ENCODE data around the gene GOLGA3.
"Not testable (repeated sequence)": the region's sequence is repeated elsewhere in the genome, so short reads cannot be mapped to it uniquely, and the experiment has no call there.

GOLGA3 gene

GRCh38 chr12:132828706-132829534 is at the start of gene GOLGA3:
Gene GOLGA3 (minus strand): TSS chr12:132828869. CDS start chr12:132822128, 6,741 bp downstream.
- DNase-seq (ENCODE audit: low read depth): peak; percentile 95

GRCh38 chr12:132874620-132875019 is 46.0 kb upstream of the GOLGA3 start:
- not testable (repeated sequence) for DNase-seq (ENCODE audit: low read depth)

GRCh38 chr12:132874175-132874574 is 45.5 kb upstream of the GOLGA3 start:
- DNase-seq (ENCODE audit: low read depth): no peak

- no peak for DNase-seq (ENCODE audit: low read depth)
These were observed 45.1 kb upstream of the GOLGA3 start for GRCh38 chr12:132873724-132874123.

DNA sequence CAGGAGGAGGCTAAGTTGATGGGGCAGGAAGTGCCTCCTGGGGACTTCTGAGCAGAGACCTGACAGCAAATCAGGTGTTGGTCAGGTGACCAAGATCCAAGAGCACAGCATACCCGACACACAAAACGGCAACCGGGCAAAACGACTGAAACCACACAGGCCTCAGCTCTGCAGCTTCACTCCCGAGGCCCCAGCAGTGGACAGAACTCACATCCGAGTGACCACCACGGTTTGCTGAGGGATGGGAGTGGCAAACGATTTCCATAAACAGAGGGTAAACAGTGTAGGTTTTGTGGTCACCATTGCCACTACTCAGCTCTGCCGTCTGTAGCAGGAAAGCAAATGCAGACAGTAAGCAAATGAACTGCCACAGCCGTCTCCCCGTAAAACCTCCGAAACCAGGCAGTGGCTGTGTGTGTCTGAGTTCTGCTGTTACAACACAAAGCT is 44.3 kb upstream of the GOLGA3 start:
- no peak for DNase-seq (ENCODE audit: low read depth)

- no peak for DNase-seq (ENCODE audit: low read depth)
These were observed 43.6 kb upstream of the GOLGA3 start for GRCh38 chr12:132872073-132872855.

DNA sequence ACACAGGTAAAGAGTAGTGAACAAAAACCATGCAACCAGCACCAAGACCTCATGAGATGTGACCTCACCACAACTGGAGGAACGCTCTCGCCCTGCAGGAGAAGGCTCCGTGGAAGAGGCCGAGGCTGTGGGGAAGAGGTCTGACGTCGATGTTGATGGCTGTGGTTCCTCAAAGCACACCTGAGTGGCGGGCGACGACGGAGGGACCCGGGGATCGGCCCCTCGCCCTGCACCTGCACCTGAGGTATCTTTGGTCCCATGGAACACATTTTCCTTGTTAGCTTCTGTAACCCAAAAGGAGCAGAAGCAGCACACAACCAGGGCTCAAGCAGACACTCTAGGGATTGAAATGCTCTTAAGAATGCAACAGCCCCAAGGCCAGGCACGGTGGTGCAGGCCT is 40.9 kb upstream of the GOLGA3 start:
- no peak for DNase-seq (ENCODE audit: low read depth)

- DNase-seq (ENCODE audit: low read depth): no peak
These were observed 37.7 kb upstream of the GOLGA3 start for GRCh38 chr12:132866251-132866828.

GRCh38 chr12:132861558-132861957 is 32.9 kb upstream of the GOLGA3 start:
- no peak for DNase-seq (ENCODE audit: low read depth)

- no peak for DNase-seq (ENCODE audit: low read depth)
These were observed 30.1 kb upstream of the GOLGA3 start for GRCh38 chr12:132858718-132859266.

DNA sequence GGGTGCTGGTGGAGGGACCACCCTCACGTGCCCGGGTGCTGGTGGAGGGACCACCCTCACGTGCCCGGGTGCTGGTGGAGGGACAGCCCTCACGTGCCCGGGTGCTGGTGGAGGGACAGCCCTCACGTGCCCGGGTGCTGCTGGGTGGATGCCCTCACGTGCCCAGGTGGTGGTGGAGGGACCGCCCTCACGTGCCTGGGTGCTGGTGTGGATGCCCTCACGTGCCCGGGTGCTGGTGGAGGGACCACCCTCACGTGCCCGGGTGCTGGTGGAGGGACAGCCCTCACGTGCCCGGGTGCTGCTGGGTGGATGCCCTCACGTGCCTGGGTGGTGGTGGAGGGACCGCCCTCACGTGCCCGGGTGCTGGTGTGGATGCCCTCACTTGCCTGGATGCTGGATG is 28.4 kb upstream of the GOLGA3 start:
- DNase-seq (ENCODE audit: low read depth): not testable (repeated sequence)

GRCh38 chr12:132856581-132856980 is 27.9 kb upstream of the GOLGA3 start:
- DNase-seq (ENCODE audit: low read depth): no peak

- not testable (repeated sequence) for DNase-seq (ENCODE audit: low read depth)
These were observed 26.5 kb upstream of the GOLGA3 start for GRCh38 chr12:132855211-132855610.

- DNase-seq (ENCODE audit: low read depth): no peak
These were observed 24.8 kb upstream of the GOLGA3 start for GRCh38 chr12:132853285-132854092.

DNA sequence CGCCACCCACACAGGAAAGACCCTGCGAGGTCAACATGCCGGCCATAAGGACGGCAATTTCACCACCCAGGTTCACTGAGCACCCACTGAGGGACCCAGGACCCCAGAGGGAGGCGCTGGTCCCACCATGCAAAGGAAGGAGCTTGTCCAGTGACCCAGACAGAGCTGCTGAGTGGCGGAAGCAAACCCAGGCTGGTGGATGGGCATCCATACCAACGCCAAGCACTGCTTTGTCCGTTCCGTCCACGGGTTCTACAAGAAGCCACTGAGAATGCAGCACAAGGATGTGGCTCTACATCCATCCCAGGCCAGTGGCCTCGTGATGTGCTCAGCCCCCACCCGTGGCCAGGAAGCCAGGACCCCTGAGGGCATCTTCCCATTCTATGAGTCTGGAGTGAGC is 23.8 kb upstream of the GOLGA3 start:
- no peak for DNase-seq (ENCODE audit: low read depth)

DNA sequence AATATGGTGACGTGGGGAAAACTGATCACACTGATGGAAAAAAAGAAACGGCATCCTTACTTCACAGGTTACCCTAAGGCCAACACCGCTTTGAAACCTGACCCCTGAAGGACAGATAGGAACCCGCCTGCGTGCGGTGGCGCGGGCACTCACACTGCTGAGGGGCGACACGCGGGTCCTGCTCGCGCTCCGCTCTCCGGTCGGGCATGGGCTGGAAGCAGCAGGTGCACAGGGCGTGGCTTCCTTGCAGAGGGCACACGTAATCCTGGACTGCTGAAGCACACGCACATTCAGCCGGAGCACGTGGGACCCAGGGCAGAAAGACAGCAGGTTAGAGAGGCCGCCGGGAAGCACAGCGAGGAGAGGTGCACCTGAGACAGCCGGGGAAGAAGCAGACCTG is 22.8 kb upstream of the GOLGA3 start:
- no peak for DNase-seq (ENCODE audit: low read depth)

GRCh38 chr12:132850291-132850690 is 21.6 kb upstream of the GOLGA3 start:
- DNase-seq (ENCODE audit: low read depth): no peak

- DNase-seq (ENCODE audit: low read depth): no peak
These were observed 19.9 kb upstream of the GOLGA3 start for GRCh38 chr12:132848521-132848920.

DNA sequence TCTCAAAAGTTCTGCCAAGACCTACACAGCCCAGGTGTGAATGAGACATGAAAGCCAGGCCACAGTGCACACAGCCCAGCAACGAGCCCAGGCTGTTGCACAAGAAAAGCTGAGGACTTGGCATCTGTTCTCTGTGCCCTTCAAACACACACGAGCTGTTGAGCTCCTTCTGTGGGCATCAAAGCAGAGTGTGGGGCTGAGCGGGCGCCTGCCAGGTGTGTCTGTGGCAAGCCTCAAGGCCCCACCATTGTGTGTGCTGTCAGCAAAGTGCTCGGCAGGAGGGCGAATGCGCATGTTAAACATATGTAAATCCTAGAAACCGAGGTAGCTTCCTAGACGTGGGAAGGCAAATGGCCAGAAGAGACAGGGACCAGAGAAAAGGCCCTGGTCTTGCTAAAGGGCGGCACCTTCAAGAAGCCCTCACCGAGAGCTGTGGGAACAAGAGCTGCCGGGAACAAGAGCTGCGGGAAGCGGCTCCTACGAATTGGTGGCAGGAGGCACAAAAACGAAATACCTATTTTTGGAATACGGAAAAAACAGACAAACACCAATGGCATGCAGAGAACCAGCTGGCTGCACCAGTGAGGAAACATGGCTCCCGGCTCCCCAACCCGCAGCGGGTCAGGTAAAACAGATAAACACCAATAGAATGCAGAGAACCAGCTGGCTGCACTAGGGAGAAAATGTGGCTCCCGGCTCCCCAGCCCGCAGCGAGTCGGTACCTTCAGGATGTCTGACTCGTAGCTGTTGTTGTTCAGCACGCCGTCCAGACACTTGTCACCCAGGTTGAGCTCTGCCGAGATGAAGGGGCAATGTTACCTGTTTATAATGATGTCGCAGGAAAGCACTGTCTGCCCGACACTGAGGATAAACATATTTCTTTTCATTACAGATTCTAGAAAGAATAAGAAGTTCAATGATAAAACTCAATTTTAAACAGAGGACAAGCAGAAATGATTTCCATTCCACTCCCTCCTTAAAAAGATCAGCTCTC is 19.0 kb upstream of the GOLGA3 start:
- no peak for DNase-seq (ENCODE audit: low read depth)

GRCh38 chr12:132844681-132845080 is 16.0 kb upstream of the GOLGA3 start:
- not testable (repeated sequence) for DNase-seq (ENCODE audit: low read depth)
